ENCODE data around the gene ANGPTL7. TPM values are rescaled to one million over a fixed set of nuclear protein-coding genes. Genes with fewer than 3 reads are reported as not detected.

ANGPTL7 gene
- total RNA-seq, 1 experiment from 2014 or later, result not detected

- Histone ChIP-seq H3K9ac (ENCODE audit: low read length) (no peak overlapping the region), H3K4me2 (ENCODE audit: low read depth, low read length, poor library complexity, severe bottlenecking) (no peak overlapping the region), H3K4me3 (ENCODE audit: low read length) (no peak overlapping the region), H3K36me3 (ENCODE audit: insufficient read depth, low read length) (peaks cover 26% of the 10 kb centered on the region; the same call in 1 of the 2 replicates), H2AFZ (ENCODE audit: low read length) (no peak overlapping the region), H3K9me2 (replicated peaks; ENCODE audit: insufficient read depth, low read length) (no peaks in the 10 kb centered on the region), H3K4me1 (ENCODE audit: low read length) (no peaks in the 10 kb centered on the region), H3K9me3 (ENCODE audit: low read length) (no peaks in the 10 kb centered on the region), H3K79me2 (ENCODE audit: low read length) (no peaks in the 10 kb centered on the region), H3K27me3 (ENCODE audit: low read length) (no peaks in the 10 kb centered on the region), H3K27ac (ENCODE audit: low read length) (no peak overlapping the region), H4K20me1 (ENCODE audit: insufficient read depth, low read depth, low read length) (no peaks in the 10 kb centered on the region)
- DNase-seq, result no peak
These were observed 38.8 kb upstream of the ANGPTL7 start for GRCh38 chr1:11150326-11150725.

- Histone ChIP-seq H3K9me2 (replicated peaks; ENCODE audit: insufficient read depth, low read length) (no peaks in the 10 kb centered on the region), H3K4me2 (ENCODE audit: low read depth, low read length, poor library complexity, severe bottlenecking) (no peak overlapping the region), H3K36me3 (ENCODE audit: insufficient read depth, low read length) (peaks cover 29% of the 10 kb centered on the region; the same call in 1 of the 2 replicates), H3K9me3 (ENCODE audit: low read length) (no peaks in the 10 kb centered on the region), H3K9ac (ENCODE audit: low read length) (no peak overlapping the region), H3K27ac (ENCODE audit: low read length) (no peak overlapping the region), H3K27me3 (ENCODE audit: low read length) (no peaks in the 10 kb centered on the region), H2AFZ (ENCODE audit: low read length) (no peak overlapping the region), H3K4me3 (ENCODE audit: low read length) (no peak overlapping the region), H3K79me2 (ENCODE audit: low read length) (no peaks in the 10 kb centered on the region), H4K20me1 (ENCODE audit: insufficient read depth, low read depth, low read length) (no peaks in the 10 kb centered on the region), H3K4me1 (ENCODE audit: low read length) (no peaks in the 10 kb centered on the region)
- no peak for DNase-seq
These were observed 38.0 kb upstream of the ANGPTL7 start for GRCh38 chr1:11151114-11151513.

- Histone ChIP-seq H3K9me3 (ENCODE audit: low read length) (no peaks in the 10 kb centered on the region), H3K4me3 (ENCODE audit: low read length) (no peak overlapping the region), H3K36me3 (ENCODE audit: insufficient read depth, low read length) (peaks cover 26% of the 10 kb centered on the region; the same call in 1 of the 2 replicates), H3K9ac (ENCODE audit: low read length) (no peak overlapping the region), H3K27ac (ENCODE audit: low read length) (no peak overlapping the region), H3K4me2 (ENCODE audit: low read depth, low read length, poor library complexity, severe bottlenecking) (no peak overlapping the region), H2AFZ (ENCODE audit: low read length) (no peak overlapping the region), H3K4me1 (ENCODE audit: low read length) (no peaks in the 10 kb centered on the region), H3K27me3 (ENCODE audit: low read length) (no peaks in the 10 kb centered on the region), H3K79me2 (ENCODE audit: low read length) (no peaks in the 10 kb centered on the region), H3K9me2 (replicated peaks; ENCODE audit: insufficient read depth, low read length) (no peaks in the 10 kb centered on the region), H4K20me1 (ENCODE audit: insufficient read depth, low read depth, low read length) (no peaks in the 10 kb centered on the region)
- DNase-seq, result no peak
These were observed 37.1 kb upstream of the ANGPTL7 start for GRCh38 chr1:11151826-11152612.

- no peak for DNase-seq
- Histone ChIP-seq H3K36me3 (ENCODE audit: insufficient read depth, low read length) (peaks cover 26% of the 10 kb centered on the region; the same call in 1 of the 2 replicates), H3K27me3 (ENCODE audit: low read length) (no peaks in the 10 kb centered on the region), H2AFZ (ENCODE audit: low read length) (no peak overlapping the region), H3K4me3 (ENCODE audit: low read length) (no peak overlapping the region), H3K4me1 (ENCODE audit: low read length) (peaks cover under 1% of the 10 kb centered on the region; the same call in 1 of the 2 replicates), H3K79me2 (ENCODE audit: low read length) (no peaks in the 10 kb centered on the region), H3K9me2 (replicated peaks; ENCODE audit: insufficient read depth, low read length) (no peaks in the 10 kb centered on the region), H3K9ac (ENCODE audit: low read length) (no peak overlapping the region), H4K20me1 (ENCODE audit: insufficient read depth, low read depth, low read length) (no peaks in the 10 kb centered on the region), H3K27ac (ENCODE audit: low read length) (no peak overlapping the region), H3K4me2 (ENCODE audit: low read depth, low read length, poor library complexity, severe bottlenecking) (no peak overlapping the region), H3K9me3 (ENCODE audit: low read length) (no peaks in the 10 kb centered on the region)
These were observed 36.4 kb upstream of the ANGPTL7 start for GRCh38 chr1:11152755-11153154.

- H3K4me1 ChIP-seq (ENCODE audit: low read length), result peaks cover 5% of the 10 kb centered on the region
- no peak overlapping the region for H3K9ac ChIP-seq (ENCODE audit: low read length)
- no peaks in the 10 kb centered on the region for H3K9me2 ChIP-seq (replicated peaks; ENCODE audit: insufficient read depth, low read length)
- H3K36me3 ChIP-seq (ENCODE audit: insufficient read depth, low read length), result peaks cover 26% of the 10 kb centered on the region; the same call in 1 of the 2 replicates
- no peak overlapping the region for H3K4me2 ChIP-seq (ENCODE audit: low read depth, low read length, poor library complexity, severe bottlenecking)
- no peak for DNase-seq
- H2AFZ ChIP-seq (ENCODE audit: low read length), result no peak overlapping the region
- H3K27ac ChIP-seq (ENCODE audit: low read length), result no peak overlapping the region
- no peaks in the 10 kb centered on the region for H3K79me2 ChIP-seq (ENCODE audit: low read length)
- no peaks in the 10 kb centered on the region for H3K27me3 ChIP-seq (ENCODE audit: low read length)
- no peak overlapping the region for H3K4me3 ChIP-seq (ENCODE audit: low read length)
- no peaks in the 10 kb centered on the region for H4K20me1 ChIP-seq (ENCODE audit: insufficient read depth, low read depth, low read length)
- H3K9me3 ChIP-seq (ENCODE audit: low read length), result no peaks in the 10 kb centered on the region
These were observed 36.0 kb upstream of the ANGPTL7 start for GRCh38 chr1:11153184-11153583.

- DNase-seq, result no peak
- Histone ChIP-seq H3K27ac (ENCODE audit: low read length) (no peak overlapping the region), H3K27me3 (ENCODE audit: low read length) (no peaks in the 10 kb centered on the region), H3K36me3 (ENCODE audit: insufficient read depth, low read length) (peaks cover 20% of the 10 kb centered on the region; the same call in 1 of the 2 replicates), H2AFZ (ENCODE audit: low read length) (no peak overlapping the region), H3K9me2 (replicated peaks; ENCODE audit: insufficient read depth, low read length) (no peaks in the 10 kb centered on the region), H4K20me1 (ENCODE audit: insufficient read depth, low read depth, low read length) (0 out of 2 replicates have a peak, but pooled peaks cover 3% of the 10 kb centered on the region), H3K79me2 (ENCODE audit: low read length) (peaks cover 9% of the 10 kb centered on the region), H3K9me3 (ENCODE audit: low read length) (no peaks in the 10 kb centered on the region), H3K9ac (ENCODE audit: low read length) (no peak overlapping the region), H3K4me3 (ENCODE audit: low read length) (no peak overlapping the region), H3K4me2 (ENCODE audit: low read depth, low read length, poor library complexity, severe bottlenecking) (no peak overlapping the region), H3K4me1 (ENCODE audit: low read length) (peaks cover 13% of the 10 kb centered on the region)
These were observed 32.7 kb upstream of the ANGPTL7 start for GRCh38 chr1:11156441-11156840.

GRCh38 chr1:11156963-11157362 is 32.2 kb upstream of the ANGPTL7 start:
- Histone ChIP-seq H3K4me1 (ENCODE audit: low read length) (peaks cover 13% of the 10 kb centered on the region), H3K79me2 (ENCODE audit: low read length) (peaks cover 9% of the 10 kb centered on the region), H4K20me1 (ENCODE audit: insufficient read depth, low read depth, low read length) (0 out of 2 replicates have a peak, but pooled peaks cover 3% of the 10 kb centered on the region), H3K4me3 (ENCODE audit: low read length) (no peak overlapping the region), H3K4me2 (ENCODE audit: low read depth, low read length, poor library complexity, severe bottlenecking) (no peak overlapping the region), H2AFZ (ENCODE audit: low read length) (no peak overlapping the region), H3K27me3 (ENCODE audit: low read length) (no peaks in the 10 kb centered on the region), H3K9ac (ENCODE audit: low read length) (no peak overlapping the region), H3K36me3 (ENCODE audit: insufficient read depth, low read length) (peaks cover 20% of the 10 kb centered on the region; the same call in 1 of the 2 replicates), H3K9me3 (ENCODE audit: low read length) (no peaks in the 10 kb centered on the region), H3K9me2 (replicated peaks; ENCODE audit: insufficient read depth, low read length) (no peaks in the 10 kb centered on the region), H3K27ac (ENCODE audit: low read length) (no peak overlapping the region)
- DNase-seq, result no peak

GRCh38 chr1:11157394-11157793 is 31.8 kb upstream of the ANGPTL7 start:
- H3K4me2 ChIP-seq (ENCODE audit: low read depth, low read length, poor library complexity, severe bottlenecking), result no peak overlapping the region
- H3K4me1 ChIP-seq (ENCODE audit: low read length), result peaks cover 13% of the 10 kb centered on the region
- H3K4me3 ChIP-seq (ENCODE audit: low read length), result no peak overlapping the region
- no peaks in the 10 kb centered on the region for H3K9me2 ChIP-seq (replicated peaks; ENCODE audit: insufficient read depth, low read length)
- 0 out of 2 replicates have a peak, but pooled peaks cover 3% of the 10 kb centered on the region for H4K20me1 ChIP-seq (ENCODE audit: insufficient read depth, low read depth, low read length)
- peaks cover 20% of the 10 kb centered on the region; the same call in 1 of the 2 replicates for H3K36me3 ChIP-seq (ENCODE audit: insufficient read depth, low read length)
- no peak overlapping the region for H2AFZ ChIP-seq (ENCODE audit: low read length)
- H3K79me2 ChIP-seq (ENCODE audit: low read length), result peaks cover 9% of the 10 kb centered on the region
- no peaks in the 10 kb centered on the region for H3K27me3 ChIP-seq (ENCODE audit: low read length)
- H3K9ac ChIP-seq (ENCODE audit: low read length), result no peak overlapping the region
- peak overlapping the region; percentile 9; the same call in 1 of the 2 replicates for H3K27ac ChIP-seq (ENCODE audit: low read length)
- no peak for DNase-seq
- no peaks in the 10 kb centered on the region for H3K9me3 ChIP-seq (ENCODE audit: low read length)

Data from Karpas-422 (cell line).